HepG2 (cell line): ENCODE measurements around the gene OR10H2. TPM values are rescaled to one million over a fixed set of nuclear protein-coding genes. Genes with fewer than 3 reads are reported as not detected.

Experiments used
- ARNT2 ChIP-seq: sonication (generic); formaldehyde crosslinking; IDR thresholded peaks from 2 replicates; pipeline ENCODE4 v1.8.0; 2022; ENCODE audit warnings: mild to moderate bottlenecking, low read depth, missing genetic modification reagents, moderate library complexity
- ASH2L ChIP-seq: fragments of 300-600, 200-600 bp; sonication (generic); IDR thresholded peaks from 2 replicates; pipeline ENCODE4 v1.7.0; 2017; ENCODE audit warnings: low read depth, mild to moderate bottlenecking, moderate library complexity, mixed read lengths, low read length; ENCODE audit not compliant: insufficient read length
- CAMTA2 ChIP-seq: sonication (generic); formaldehyde crosslinking; IDR thresholded peaks from 2 replicates; pipeline ENCODE4 v1.4.0; 2020; ENCODE audit warnings: mild to moderate bottlenecking, missing genetic modification reagents, borderline replicate concordance
- CENPT ChIP-seq: sonication (generic); formaldehyde crosslinking; IDR thresholded peaks from 2 replicates; pipeline ENCODE4 v1.8.0; 2022; ENCODE audit warnings: low read depth, mild to moderate bottlenecking, moderate library complexity, missing genetic modification reagents
- MLX ChIP-seq: IDR thresholded peaks from 2 replicates; pipeline ENCODE4 v1.6.1; 2016
- NAIF1 ChIP-seq: sonication (generic); formaldehyde crosslinking; IDR thresholded peaks from 2 replicates; pipeline ENCODE4 v1.5.0; 2020; ENCODE audit warnings: mild to moderate bottlenecking, missing genetic modification reagents, borderline replicate concordance
- THAP7 ChIP-seq: sonication (generic); formaldehyde crosslinking; IDR thresholded peaks from 2 replicates; pipeline ENCODE4 v1.8.1; 2023; ENCODE audit warnings: mild to moderate bottlenecking, missing genetic modification reagents
- THAP9 ChIP-seq: sonication (generic); formaldehyde crosslinking; IDR thresholded peaks from 2 replicates; pipeline ENCODE4; 2020; ENCODE audit warnings: missing genetic modification reagents, mild to moderate bottlenecking, borderline replicate concordance
- U2AF1 ChIP-seq: fragments of 200-400 bp; formaldehyde crosslinking; optimal IDR thresholded peaks from 2 replicates; pipeline ENCODE3; 2017; ENCODE audit warnings: mild to moderate bottlenecking, low read depth, low read length
- ZHX2 ChIP-seq, 2 experiments: sonication (generic) in 1 of 2; formaldehyde crosslinking in 1 of 2; IDR thresholded peaks; 2 replicates each; pipeline versions ENCODE4 v1.6.1 to v1.9.0; 2014 to 2022; ENCODE audit warnings: antibody characterized with exemption in 1 of 2, borderline replicate concordance in 1 of 2, inconsistent platforms in 1 of 2, low read depth in 1 of 2, missing genetic modification reagents in 1 of 2
- ZMAT5 ChIP-seq: sonication (generic); formaldehyde crosslinking; IDR thresholded peaks from 2 replicates; pipeline ENCODE4 v1.5.0; 2020; ENCODE audit warnings: mild to moderate bottlenecking, low read depth, missing genetic modification reagents, borderline replicate concordance
- ZNF773 ChIP-seq: sonication (generic); formaldehyde crosslinking; IDR thresholded peaks from 2 replicates; pipeline ENCODE4 v1.4.0; 2020; ENCODE audit warnings: missing genetic modification reagents, borderline replicate concordance
- ZSCAN5A ChIP-seq: sonication (generic); formaldehyde crosslinking; IDR thresholded peaks from 2 replicates; pipeline ENCODE4 v1.8.0; 2022; ENCODE audit warnings: mild to moderate bottlenecking, missing genetic modification reagents, borderline replicate concordance
- polyA plus RNA-seq, 8 experiments: library from polyadenylated mRNA; depleted of rRNA in 3 of 8; stranded (reverse) in 7 of 8; unstranded in 1 of 8; fragments of >200 nt; fragmentation: Illumina TruSeq in 4 of 8; extraction: Trizol in 4 of 8; gene quantifications; 2 replicates each; pipeline versions ENCODE4 v1.2.1 to v1.2.3, GENCODE V29; 2011 to 2016; ENCODE audit warnings: low read depth in 4 of 8, missing spikeins in 1 of 8, mixed read lengths in 1 of 8; ENCODE audit not compliant: insufficient read depth in 1 of 8
- total RNA-seq, 5 experiments: library from RNA; depleted of rRNA; stranded (reverse); fragments of >200 nt; fragmentation: Illumina TruSeq; extraction: Trizol; gene quantifications; 2 replicates each; pipeline ENCODE4 v1.2.3, GENCODE V29; 2016; ENCODE audit warnings: low read depth in 1 of 5

Gene OR10H2
- total and polyA plus RNA-seq, 2 of the 13 experiments (the other 11 are each of a cell fraction or from before 2014, with no cell fraction given) = not detected

GRCh38 chr19:15680478-15681322, 47.1 kb upstream of the OR10H2 start (continued):
- TF ChIP-seq ZSCAN5A = no peak
- TF ChIP-seq ZHX2 (IDR thresholded peaks at IDR 0.05; ENCODE audit: low read depth) = no peak
- no peak for TF ChIP-seq ZHX2 (CRISPR knock-in tag; IDR thresholded peaks at IDR 0.05; ENCODE audit: borderline replicate concordance)
- no peak for TF ChIP-seq CAMTA2 (CRISPR knock-in tag)
- TF ChIP-seq NAIF1 (CRISPR knock-in tag) = no peak
- TF ChIP-seq THAP7 (CRISPR knock-in tag) = no peak
- TF ChIP-seq ARNT2 (CRISPR knock-in tag) = no peak
- 0 out of 2 replicates have a peak, but pooled peaks have one; percentile 34 for TF ChIP-seq MLX (CRISPR knock-in tag)
- TF ChIP-seq THAP9 = no peak
- TF ChIP-seq CENPT (CRISPR knock-in tag) = no peak
- no peak for TF ChIP-seq U2AF1
- TF ChIP-seq ASH2L = no peak
- no peak for TF ChIP-seq ZMAT5 (CRISPR knock-in tag)
- no peak for TF ChIP-seq ZNF773
